Activated naive CD8-positive, alpha-beta T cell treated with anti-CD3 and anti-CD28 coated beads, Interleukin-2, amount 10 ng/mL, durations not matched to agents 7 days and 5 days (primary cell): ENCODE results near the gene WDR27. TPM values are rescaled to one million over a fixed set of nuclear protein-coding genes. Genes with fewer than 3 reads are reported as not detected.
"Not testable (repeated sequence)": the region's sequence is repeated elsewhere in the genome, so short reads cannot be mapped to it uniquely, and the experiment has no call there.

Experiments used
- ATAC-seq: fragments of 150-1000 bp; cut with Tn5 transposase; one replicate; pipeline ENCODE4 v1.10.0; 2021; ENCODE audit warnings: low read depth, moderate library complexity
- POLR2A ChIA-PET: fragments of 350-600 bp; sonication (Branson Sonifier 250); formaldehyde crosslinking; loops from one replicate; lab custom pipeline; 2021; ENCODE audit warnings: antibody characterized with exemption; lab: Charles Lee
- DNase-seq: peaks from one replicate; pipeline ENCODE4 v3.0.0; 2021
- H3K27ac Mint-ChIP-seq: one replicate; pipeline ENCODE4 v1.8.0; 2022; ENCODE audit warnings: mild to moderate bottlenecking, mixed read lengths
- H3K27me3 Mint-ChIP-seq: one replicate; pipeline ENCODE4 v1.8.0; 2022; ENCODE audit warnings: mild to moderate bottlenecking, moderate library complexity, mixed read lengths
- H3K36me3 Mint-ChIP-seq: one replicate; pipeline ENCODE4 v1.8.0; 2021; ENCODE audit warnings: mild to moderate bottlenecking, mixed read lengths
- H3K4me1 Mint-ChIP-seq: one replicate; pipeline ENCODE4 v1.8.0; 2021; ENCODE audit warnings: mixed read lengths
- H3K4me3 Mint-ChIP-seq: one replicate; pipeline ENCODE4 v1.8.0; 2022; ENCODE audit warnings: mild to moderate bottlenecking, moderate library complexity, mixed read lengths
- H3K9me3 Mint-ChIP-seq: one replicate; pipeline ENCODE4 v1.8.0; 2021; ENCODE audit warnings: mixed read lengths
- total RNA-seq, 2 experiments: library from RNA; stranded (reverse); gene quantifications; one replicate each; pipeline ENCODE4 v1.2.3, GENCODE V29; 2021

The WDR27 gene
- total RNA-seq, 2 experiments from 2014 or later, result 37.6 to 39.6 TPM

GRCh38 chr6:169653691-169654090, 48.1 kb downstream of the WDR27 start:
- Mint-ChIP-seq H3K9me3 (no peaks in the 10 kb centered on the region), H3K27me3 (no peaks in the 10 kb centered on the region), H3K4me3 (peak overlapping the region; percentile 93), H3K4me1 (peaks cover 7% of the 10 kb centered on the region), H3K36me3 (peaks cover 2% of the 10 kb centered on the region), H3K27ac (no peak overlapping the region)
- DNase-seq, result no peak
- POLR2A ChIA-PET, result interaction anchor here (1.3 to 1.4 kb wide), 2 partner anchors 49 to 441 kb away, joined by 4 to 5 read pairs; no protein-coding TSS in a partner anchor
- ATAC-seq, result no peak

GRCh38 chr6:169652896-169653295, 48.9 kb downstream of the WDR27 start:
- DNase-seq (no peak), ATAC-seq (no peak)
- Mint-ChIP-seq H3K27ac (no peak overlapping the region), H3K36me3 (peaks cover 2% of the 10 kb centered on the region), H3K27me3 (no peaks in the 10 kb centered on the region), H3K4me3 (no peak overlapping the region), H3K4me1 (peaks cover 7% of the 10 kb centered on the region), H3K9me3 (no peaks in the 10 kb centered on the region)
- POLR2A ChIA-PET, result no interaction called here

- no peaks in the 10 kb centered on the region for H3K36me3 Mint-ChIP-seq
- ATAC-seq (no peak), DNase-seq (no peak)
- H3K4me3 Mint-ChIP-seq, result no peak overlapping the region
- H3K27me3 Mint-ChIP-seq, result no peaks in the 10 kb centered on the region
- peaks cover 7% of the 10 kb centered on the region for H3K4me1 Mint-ChIP-seq
- no peak overlapping the region for H3K27ac Mint-ChIP-seq
- POLR2A ChIA-PET, result no interaction called here
- H3K9me3 Mint-ChIP-seq, result no peaks in the 10 kb centered on the region
Measured at GRCh38 chr6:169651498-169651897, 50.3 kb downstream of the WDR27 start.

DNA sequence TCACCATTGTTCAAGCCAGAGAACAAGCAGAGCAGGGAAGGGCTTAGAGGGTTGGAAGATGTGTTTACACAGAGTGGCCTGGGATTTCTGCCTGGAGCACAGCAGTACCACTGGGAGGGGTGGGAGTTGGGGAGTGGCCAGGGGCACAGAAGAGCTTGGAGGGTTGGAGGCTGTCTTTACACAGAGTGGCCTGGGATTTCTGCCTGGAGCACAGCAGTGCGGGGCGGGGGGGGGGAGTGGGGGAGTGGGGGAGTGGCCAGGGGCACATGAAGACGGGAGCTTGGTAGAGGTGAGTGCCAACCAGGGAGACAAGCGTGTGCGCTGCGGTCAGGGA, 50.9 kb downstream of the WDR27 start:
- H3K36me3 Mint-ChIP-seq, result no peaks in the 10 kb centered on the region
- no peak overlapping the region for H3K27ac Mint-ChIP-seq
- POLR2A ChIA-PET, result no interaction called here
- DNase-seq, result no peak
- no peaks in the 10 kb centered on the region for H3K9me3 Mint-ChIP-seq
- H3K27me3 Mint-ChIP-seq, result no peaks in the 10 kb centered on the region
- no peak overlapping the region for H3K4me3 Mint-ChIP-seq
- peaks cover 7% of the 10 kb centered on the region for H3K4me1 Mint-ChIP-seq
- ATAC-seq, result no peak

DNA sequence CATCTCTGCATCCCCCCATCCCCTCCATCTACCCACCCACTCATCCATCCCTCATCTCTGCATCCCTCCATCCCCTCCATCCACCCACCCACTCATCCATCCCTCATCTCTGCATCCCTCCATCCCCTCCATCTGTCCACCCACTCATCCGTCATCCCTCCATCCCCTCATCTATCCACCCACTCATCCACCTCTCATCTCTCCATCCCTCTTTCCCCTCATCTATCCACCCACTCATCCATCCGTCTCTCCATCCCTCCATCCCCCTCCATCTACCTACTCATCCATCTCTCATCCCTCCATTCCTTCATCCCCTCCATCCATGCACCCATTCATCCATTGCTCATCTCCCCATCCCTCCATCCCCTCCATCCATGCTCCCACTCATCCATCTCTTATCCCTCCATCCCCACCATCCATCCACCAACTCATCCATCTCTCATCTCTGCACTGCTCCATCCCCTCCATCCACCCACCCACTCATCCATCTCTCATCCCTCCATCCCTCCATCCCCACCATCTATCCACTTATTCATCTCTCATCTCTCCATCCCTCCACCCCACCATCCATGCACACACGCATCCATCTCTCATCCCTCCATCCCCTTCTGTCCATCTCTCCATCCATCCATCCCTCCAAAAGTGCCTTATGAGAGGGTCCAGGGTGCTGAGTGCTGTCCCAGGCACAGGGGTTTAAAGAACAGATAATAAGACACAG, 51.4 kb downstream of the WDR27 start:
- H3K4me3 Mint-ChIP-seq, result no peak overlapping the region
- DNase-seq (no peak), ATAC-seq (no peak)
- peaks cover 7% of the 10 kb centered on the region for H3K4me1 Mint-ChIP-seq
- no peaks in the 10 kb centered on the region for H3K27me3 Mint-ChIP-seq
- no peaks in the 10 kb centered on the region for H3K36me3 Mint-ChIP-seq
- H3K27ac Mint-ChIP-seq, result no peak overlapping the region
- POLR2A ChIA-PET, result no interaction called here
- no peaks in the 10 kb centered on the region for H3K9me3 Mint-ChIP-seq

DNA sequence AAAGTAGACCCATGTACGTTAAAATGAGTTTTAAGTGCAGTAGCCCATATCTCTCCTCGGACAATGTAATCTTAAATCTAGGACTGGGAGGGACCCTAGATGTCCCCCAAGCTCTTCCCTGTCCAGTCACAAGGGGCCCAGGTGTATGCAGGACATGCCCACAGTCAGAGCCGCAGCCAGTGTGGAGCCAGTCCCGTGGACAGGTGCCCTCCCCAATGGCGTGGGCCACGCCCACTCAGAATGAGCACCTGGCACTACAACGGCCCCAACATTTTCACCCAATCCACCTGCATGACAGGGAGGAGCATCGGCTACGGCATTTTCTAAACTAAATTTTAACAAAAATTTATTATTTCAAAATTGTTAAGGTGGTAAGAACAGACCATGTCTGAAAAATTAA, 53.2 kb downstream of the WDR27 start:
- H3K27me3 Mint-ChIP-seq, result no peaks in the 10 kb centered on the region
- no peak overlapping the region for H3K4me3 Mint-ChIP-seq
- no peak for ATAC-seq
- H3K27ac Mint-ChIP-seq, result no peak overlapping the region
- POLR2A ChIA-PET, result no interaction called here
- no peaks in the 10 kb centered on the region for H3K9me3 Mint-ChIP-seq
- H3K4me1 Mint-ChIP-seq, result no peaks in the 10 kb centered on the region
- no peak for DNase-seq
- H3K36me3 Mint-ChIP-seq, result no peaks in the 10 kb centered on the region

DNA sequence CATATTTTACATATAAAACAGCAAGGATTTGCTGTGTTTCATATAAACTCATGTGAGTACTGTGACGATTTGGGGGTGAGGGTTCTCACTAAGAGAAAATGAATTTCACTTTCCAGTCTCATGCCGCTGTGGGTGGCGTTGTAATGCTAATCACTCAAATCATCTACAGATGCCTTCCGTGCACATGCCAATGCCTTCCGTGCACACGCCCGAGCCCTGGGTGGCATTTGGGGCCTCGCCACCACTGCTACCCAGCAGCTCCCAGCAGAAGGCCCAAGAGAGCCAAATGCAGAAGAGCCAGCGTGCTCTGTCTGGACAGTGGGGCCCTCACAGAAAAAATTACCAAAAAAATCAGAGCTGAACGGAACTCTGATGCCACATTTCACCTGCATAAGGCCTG, 53.7 kb downstream of the WDR27 start:
- H3K4me1 Mint-ChIP-seq, result no peaks in the 10 kb centered on the region
- POLR2A ChIA-PET, result no interaction called here
- no peak overlapping the region for H3K4me3 Mint-ChIP-seq
- H3K27me3 Mint-ChIP-seq, result no peaks in the 10 kb centered on the region
- no peaks in the 10 kb centered on the region for H3K36me3 Mint-ChIP-seq
- H3K27ac Mint-ChIP-seq, result no peak overlapping the region
- DNase-seq (no peak), ATAC-seq (no peak)
- H3K9me3 Mint-ChIP-seq, result no peaks in the 10 kb centered on the region

GRCh38 chr6:169647637-169648036, 54.2 kb downstream of the WDR27 start:
- H3K4me1 Mint-ChIP-seq, result no peaks in the 10 kb centered on the region
- ATAC-seq, result no peak

GRCh38 chr6:169646906-169647567, 54.8 kb downstream of the WDR27 start:
- Mint-ChIP-seq H3K9me3 (no peaks in the 10 kb centered on the region), H3K27me3 (no peaks in the 10 kb centered on the region), H3K27ac (no peak overlapping the region), H3K36me3 (no peaks in the 10 kb centered on the region), H3K4me1 (no peaks in the 10 kb centered on the region), H3K4me3 (no peak overlapping the region)
- DNase-seq, result no peak
- POLR2A ChIA-PET, result no interaction called here
- no peak for ATAC-seq

More at GRCh38 chr6:169647637-169648036, 54.2 kb downstream of the WDR27 start:
- Mint-ChIP-seq H3K9me3 (no peaks in the 10 kb centered on the region), H3K27me3 (no peaks in the 10 kb centered on the region), H3K27ac (no peak overlapping the region), H3K4me3 (no peak overlapping the region), H3K36me3 (no peaks in the 10 kb centered on the region)
- POLR2A ChIA-PET, result no interaction called here
- DNase-seq, result no peak

- H3K4me3 Mint-ChIP-seq, H3K36me3 Mint-ChIP-seq, DNase-seq, POLR2A ChIA-PET, H3K9me3 Mint-ChIP-seq, H3K4me1 Mint-ChIP-seq, H3K27ac Mint-ChIP-seq, H3K27me3 Mint-ChIP-seq, ATAC-seq: not testable (repeated sequence)
Measured at GRCh38 chr6:169645459-169645858, 56.4 kb downstream of the WDR27 start.

DNA sequence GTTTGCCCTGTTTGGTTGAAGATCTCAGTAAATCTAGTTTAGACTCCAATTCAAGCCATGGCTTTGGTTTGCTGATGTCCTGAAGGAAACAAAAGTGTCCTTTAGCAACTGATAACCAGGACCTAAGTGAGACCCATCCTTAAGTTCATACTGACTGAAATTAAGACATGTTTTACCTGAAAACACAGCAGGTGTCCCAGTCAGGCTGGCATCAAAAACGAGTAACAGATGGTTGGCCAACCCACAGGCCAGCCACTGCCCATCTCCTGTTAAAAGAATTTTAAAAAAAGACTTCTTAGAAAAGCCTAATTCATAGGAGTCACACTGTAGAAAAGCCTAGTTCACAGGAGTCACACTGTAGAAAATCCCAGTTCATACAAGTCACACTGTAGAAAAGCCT, 58.3 kb downstream of the WDR27 start:
- POLR2A ChIA-PET, result no interaction called here
- Mint-ChIP-seq H3K27ac (no peak overlapping the region), H3K27me3 (no peaks in the 10 kb centered on the region), H3K9me3 (no peaks in the 10 kb centered on the region), H3K36me3 (no peaks in the 10 kb centered on the region), H3K4me1 (no peaks in the 10 kb centered on the region), H3K4me3 (no peak overlapping the region)
- DNase-seq (no peak), ATAC-seq (no peak)

- ATAC-seq, result no peak
- Mint-ChIP-seq H3K9me3 (no peaks in the 10 kb centered on the region), H3K4me1 (no peaks in the 10 kb centered on the region), H3K36me3 (peaks cover 3% of the 10 kb centered on the region), H3K4me3 (no peak overlapping the region), H3K27me3 (no peaks in the 10 kb centered on the region), H3K27ac (no peak overlapping the region)
- DNase-seq, result no peak
- POLR2A ChIA-PET, result no interaction called here
Measured at GRCh38 chr6:169642455-169642854, 59.4 kb downstream of the WDR27 start.

DNA sequence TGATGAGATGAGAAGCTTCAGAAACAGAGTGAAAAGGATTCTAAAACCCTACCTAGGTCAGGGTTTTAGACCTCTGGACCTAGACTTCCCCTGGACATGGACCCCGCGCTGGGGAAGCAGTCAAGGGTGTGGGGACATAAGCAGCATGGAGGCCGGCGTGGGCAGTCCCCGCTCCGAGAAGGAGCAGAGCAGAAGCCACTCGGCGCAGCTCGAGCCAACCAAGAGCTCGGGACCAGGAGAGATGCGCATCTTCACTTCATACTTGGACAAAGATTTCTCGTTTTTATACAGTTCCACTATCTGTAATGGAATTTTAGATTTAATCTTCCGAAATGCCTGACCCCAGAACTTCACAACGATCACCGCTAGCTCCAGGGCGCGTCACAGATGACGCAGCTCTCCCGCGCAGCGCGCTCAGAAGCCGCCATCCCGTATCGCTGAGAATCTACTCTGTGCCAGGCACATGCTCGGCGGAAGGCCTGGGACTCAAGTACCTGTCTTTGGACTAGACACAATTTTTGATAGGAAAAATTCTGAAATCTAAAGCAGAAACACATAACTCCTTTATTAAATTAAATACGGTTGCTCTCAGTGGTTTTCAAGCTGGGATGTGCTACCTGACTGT, 60.3 kb downstream of the WDR27 start:
- no peaks in the 10 kb centered on the region for H3K27me3 Mint-ChIP-seq
- no peak overlapping the region for H3K27ac Mint-ChIP-seq
- no peak for DNase-seq
- H3K4me1 Mint-ChIP-seq, result no peaks in the 10 kb centered on the region
- H3K9me3 Mint-ChIP-seq, result no peaks in the 10 kb centered on the region
- H3K36me3 Mint-ChIP-seq, result peaks cover 4% of the 10 kb centered on the region
- no peak overlapping the region for H3K4me3 Mint-ChIP-seq
- no peak for ATAC-seq
- POLR2A ChIA-PET, result no interaction called here

DNA sequence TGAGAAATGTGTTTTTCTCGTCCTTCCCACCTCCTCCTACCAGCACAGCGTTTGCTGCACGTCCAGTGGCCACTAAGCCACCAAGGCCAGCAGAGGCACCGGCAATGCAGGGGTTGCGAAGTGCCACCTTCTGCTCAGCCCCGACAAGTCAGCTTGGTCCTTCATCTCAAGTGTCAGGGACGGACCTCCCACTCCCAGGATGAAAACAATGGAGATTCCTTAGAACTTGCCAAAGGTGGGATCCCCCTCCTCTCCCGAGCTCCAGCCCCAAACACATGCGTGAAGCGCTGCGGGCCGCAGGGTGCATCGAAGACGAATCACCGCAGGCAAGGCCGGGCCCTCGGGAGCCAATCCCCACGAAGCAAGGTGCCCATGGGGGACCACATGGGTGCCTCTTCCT, 60.8 kb downstream of the WDR27 start:
- Mint-ChIP-seq H3K9me3 (no peaks in the 10 kb centered on the region), H3K27me3 (no peaks in the 10 kb centered on the region), H3K4me1 (no peaks in the 10 kb centered on the region), H3K4me3 (no peak overlapping the region), H3K27ac (no peak overlapping the region), H3K36me3 (peaks cover 4% of the 10 kb centered on the region)
- ATAC-seq (no peak), DNase-seq (no peak)
- POLR2A ChIA-PET, result no interaction called here
